Upper lobe of left lung (tissue), 6 donors: Measurements from ENCODE around the gene LHCGR. TPM values are rescaled to one million over a fixed set of nuclear protein-coding genes. Genes with fewer than 3 reads are reported as not detected.

ENCODE experiments used
- ATAC-seq, 2 donors: fragments of 200-7000 bp; cut with Tn5 transposase; one replicate each; pipeline ENCODE4 v1.9.1; 2022; ENCODE audit warnings: mild to moderate bottlenecking in 2 of 2, moderate library complexity in 2 of 2; ENCODE audit not compliant: low FRiP score in 2 of 2
- DNase-seq, 2 donors: peaks; one replicate each; pipeline ENCODE4 v3.0.0-alpha.2; 2019 to 2020
- H3K27ac ChIP-seq, 4 donors: fragments of 200-600 bp; sonication (generic); one replicate each; pipeline ENCODE4 v1.5.1; 2016 to 2019
- H3K27me3 ChIP-seq, 4 donors: fragments of 200-600 bp; sonication (generic); one replicate each; pipeline ENCODE4 v1.5.1; 2017 to 2019
- H3K36me3 ChIP-seq, 4 donors: fragments of 200-600 bp; sonication (generic); one replicate each; pipeline ENCODE4 v1.5.1; 2016 to 2019
- H3K4me1 ChIP-seq, 4 donors: fragments of 200-600 bp; sonication (generic); one replicate each; pipeline ENCODE4 v1.5.1; 2018 to 2019
- H3K4me3 ChIP-seq, 4 donors: fragments of 200-600 bp; sonication (generic); one replicate each; pipeline ENCODE4 v1.5.1; 2017 to 2019; ENCODE audit warnings: mild to moderate bottlenecking in 2 of 4, moderate library complexity in 1 of 4
- H3K9me3 ChIP-seq, 4 donors: fragments of 200-600 bp; sonication (generic); one replicate each; pipeline ENCODE4 v1.5.1; 2018 to 2019
- CTCF ChIP-seq, 6 experiments: fragments of 450-650 bp in 4 of 6; fragments of 200-600 bp in 2 of 6; sonication (generic) in 2 of 6; IDR thresholded peaks; one replicate each; pipeline ENCODE4 v1.5.1; 2016 to 2019; ENCODE audit warnings: antibody characterized with exemption in 6 of 6
- EP300 ChIP-seq, 4 donors: sonication (generic); formaldehyde crosslinking; IDR thresholded peaks; one replicate each; pipeline ENCODE4 v1.5.1; 2017; ENCODE audit warnings: antibody characterized with exemption in 4 of 4, control low read depth in 2 of 4
- POLR2A ChIP-seq, 4 donors: fragments of 450-650 bp; IDR thresholded peaks; one replicate each; pipeline ENCODE4 v1.5.1; 2016 to 2017; ENCODE audit warnings: antibody characterized with exemption in 4 of 4, mild to moderate bottlenecking in 2 of 4
- POLR2AphosphoS5 ChIP-seq, 2 donors: sonication (generic); formaldehyde crosslinking; IDR thresholded peaks; one replicate each; pipeline ENCODE4 v1.5.1; 2017; ENCODE audit warnings: antibody characterized with exemption in 2 of 2
- WGBS, 2 donors: methylation state at CpG; one replicate each; pipeline ENCODE4 v1.1.5; 2017 to 2018; 5-methylcytosine and 5-hydroxymethylcytosine counted together
- small RNA-seq, 4 donors: library from RNA; depleted of rRNA; stranded (forward); fragments of <200 nt; gene quantifications; one replicate each; pipeline ENCODE3, GENCODE V24; 2016
- total RNA-seq, 6 donors: library from RNA; depleted of rRNA in 4 of 6; stranded (reverse); fragments of >200 nt in 4 of 6; gene quantifications; one replicate each; pipeline versions ENCODE4 v1.1.0 to v1.2.1, GENCODE V29; 2016 to 2021
- donor health status: DM: no; HTN: no; CAD: no; lungs with moderate emphysema.
- donor health status: DM: no; HTN: yes; CAD: no; lungs with severe emphysema.

The LHCGR gene
- total RNA-seq, 6 donors from 2014 or later, result 0.72 TPM; not detected in 5

- DNase-seq, result no peak
- Histone ChIP-seq H3K36me3 (no peaks in the 10 kb centered on the region), H3K4me3 (no peak overlapping the region), H3K27me3 (no peaks in the 10 kb centered on the region), H3K9me3 (no peaks in the 10 kb centered on the region), H3K4me1 (no peaks in the 10 kb centered on the region), H3K27ac (no peak overlapping the region)
- TF ChIP-seq POLR2AphosphoS5 (IDR thresholded peaks at IDR 0.05) (no peak), CTCF (IDR thresholded peaks at IDR 0.05) (no peak), POLR2A (IDR thresholded peaks at IDR 0.05) (no peak), EP300 (IDR thresholded peaks at IDR 0.05) (no peak)
- WGBS, 2 donors, result 42% methylated on average over 4 of the region's 4 CpGs
- no peak for ATAC-seq
Measured at GRCh38 chr2:48651158-48651790, 104.2 kb downstream of the LHCGR start.

GRCh38 chr2:48638261-48638660, 117.3 kb downstream of the LHCGR start:
- no peak for ATAC-seq
- no peak overlapping the region for H3K4me3 ChIP-seq
- no peaks in the 10 kb centered on the region for H3K27me3 ChIP-seq
- H3K9me3 ChIP-seq, result peaks cover 0 to 5% (median 0%) of the 10 kb centered on the region in 4 donors
- H3K4me1 ChIP-seq, result no peaks in the 10 kb centered on the region
- no peak for DNase-seq
- no peak overlapping the region for H3K27ac ChIP-seq
- 50 to 68% methylated on average over 1 of the region's 1 CpG for WGBS, 2 donors
- H3K36me3 ChIP-seq, result no peaks in the 10 kb centered on the region
- TF ChIP-seq POLR2AphosphoS5 (IDR thresholded peaks at IDR 0.05) (no peak), CTCF (IDR thresholded peaks at IDR 0.05) (no peak)

Small RNA genes within 50 kb of the gene (small RNA-seq; reads per million reads assigned to genes)
- gene ELOBP3, result 0 reads per million in 4 donors

Other genes with a start within 250 kb of the LHCGR start
- gene STON1, start 225.6 kb downstream of the LHCGR start, total RNA-seq, result 10 to 100 TPM; 13.2 to 27.0 (median 20.0) TPM
- gene GTF2A1L, start 137.9 kb downstream of the LHCGR start, total RNA-seq, result 1 to 10 TPM in 1 of 6 donors, under 1 TPM in 2, not detected in 3; 0.61 to 1.1 (median 0.89) TPM